ENCODE data around the gene EPHA10. TPM values are rescaled to one million over a fixed set of nuclear protein-coding genes. Genes with fewer than 3 reads are reported as not detected.

Gene EPHA10
- polyA plus RNA-seq, 1 donor from 2014 or later: 39.4 TPM

- Histone ChIP-seq H3K79me2 (replicated peaks; ENCODE audit: insufficient read depth, low read length) (no peaks in the 10 kb centered on the region), H3K36me3 (ENCODE audit: insufficient read depth, low read length) (no peaks in the 10 kb centered on the region), H3F3A (ENCODE audit: insufficient read depth, low read length, poor library complexity, severe bottlenecking) (no peaks in the 10 kb centered on the region), H3K9me2 (ENCODE audit: insufficient read depth, low read length) (no peaks in the 10 kb centered on the region), H3K4me2 (ENCODE audit: low read length) (no peak overlapping the region), H3K4me3 (ENCODE audit: low read length) (no peak overlapping the region), H3K9ac (ENCODE audit: low read length) (no peak overlapping the region), H3K9me3 (ENCODE audit: low read length) (no peaks in the 10 kb centered on the region), H3K27ac (ENCODE audit: low read length) (no peak overlapping the region), H2AFZ (ENCODE audit: low read depth, low read length) (no peak overlapping the region), H3K27me3 (ENCODE audit: insufficient read depth, low read depth, low read length) (peaks cover 93% of the 10 kb centered on the region), H4K20me1 (ENCODE audit: insufficient read depth) (no peaks in the 10 kb centered on the region)
- no peak for TF ChIP-seq REST (IDR thresholded peaks at IDR 0.05; ENCODE audit: borderline replicate concordance)
- TF ChIP-seq CTCF (IDR thresholded peaks at IDR 0.05; ENCODE audit: poor library complexity, severe bottlenecking): no peak
- no peak for TF ChIP-seq SMC3 (conservative IDR thresholded peaks at IDR 0.05; ENCODE audit: poor library complexity)
- TF ChIP-seq RAD21 (conservative IDR thresholded peaks at IDR 0.05): no peak
- TF ChIP-seq EP300 (conservative IDR thresholded peaks at IDR 0.05; ENCODE audit: poor library complexity, severe bottlenecking): no peak
- no peak for TF ChIP-seq TAF1 (IDR thresholded peaks at IDR 0.05; ENCODE audit: low read depth)
- no peak for TF ChIP-seq EZH2 (IDR thresholded peaks at IDR 0.05; ENCODE audit: borderline replicate concordance, insufficient read depth, low read length, poor library complexity, severe bottlenecking)
- TF ChIP-seq POLR2AphosphoS5 (IDR thresholded peaks at IDR 0.05): no peak
- no peak for TF ChIP-seq MXI1 (conservative IDR thresholded peaks at IDR 0.05; ENCODE audit: poor library complexity, severe bottlenecking)
Observed at GRCh38 chr1:37755951-37756560, 8.9 kb downstream of the EPHA10 start.

GRCh38 chr1:37755290-37755689 is 9.6 kb downstream of the EPHA10 start:
- H3K4me2 ChIP-seq (ENCODE audit: low read length): no peak overlapping the region
- H3K4me3 ChIP-seq (ENCODE audit: low read length): no peak overlapping the region
- no peak overlapping the region for H2AFZ ChIP-seq (ENCODE audit: low read depth, low read length)
- H3F3A ChIP-seq (ENCODE audit: insufficient read depth, low read length, poor library complexity, severe bottlenecking): no peaks in the 10 kb centered on the region
- H3K36me3 ChIP-seq (ENCODE audit: insufficient read depth, low read length): no peaks in the 10 kb centered on the region
- H4K20me1 ChIP-seq (ENCODE audit: insufficient read depth): no peaks in the 10 kb centered on the region
- H3K79me2 ChIP-seq (replicated peaks; ENCODE audit: insufficient read depth, low read length): no peaks in the 10 kb centered on the region
- H3K9me2 ChIP-seq (ENCODE audit: insufficient read depth, low read length): no peaks in the 10 kb centered on the region
- no peak overlapping the region for H3K27ac ChIP-seq (ENCODE audit: low read length)
- no peak overlapping the region for H3K9ac ChIP-seq (ENCODE audit: low read length)
- H3K9me3 ChIP-seq (ENCODE audit: low read length): no peaks in the 10 kb centered on the region
- TF ChIP-seq EZH2 (IDR thresholded peaks at IDR 0.05; ENCODE audit: borderline replicate concordance, insufficient read depth, low read length, poor library complexity, severe bottlenecking): no peak
- TF ChIP-seq EP300 (conservative IDR thresholded peaks at IDR 0.05; ENCODE audit: poor library complexity, severe bottlenecking): no peak
- TF ChIP-seq MXI1 (conservative IDR thresholded peaks at IDR 0.05; ENCODE audit: poor library complexity, severe bottlenecking): no peak
- TF ChIP-seq SMC3 (conservative IDR thresholded peaks at IDR 0.05; ENCODE audit: poor library complexity): no peak
- TF ChIP-seq TAF1 (IDR thresholded peaks at IDR 0.05; ENCODE audit: low read depth): no peak
- no peak for TF ChIP-seq POLR2AphosphoS5 (IDR thresholded peaks at IDR 0.05)
- no peak for TF ChIP-seq REST (IDR thresholded peaks at IDR 0.05; ENCODE audit: borderline replicate concordance)
- no peak for TF ChIP-seq RAD21 (conservative IDR thresholded peaks at IDR 0.05)
- no peak for TF ChIP-seq CTCF (IDR thresholded peaks at IDR 0.05; ENCODE audit: poor library complexity, severe bottlenecking)
- peaks cover 85% of the 10 kb centered on the region for H3K27me3 ChIP-seq (ENCODE audit: insufficient read depth, low read depth, low read length)
